Measurements from ENCODE around the gene RGR. TPM values are rescaled to one million over a fixed set of nuclear protein-coding genes. Genes with fewer than 3 reads are reported as not detected.

The RGR gene
- total and polyA plus RNA-seq, 2 experiments from 2014 or later, result not detected

DNA sequence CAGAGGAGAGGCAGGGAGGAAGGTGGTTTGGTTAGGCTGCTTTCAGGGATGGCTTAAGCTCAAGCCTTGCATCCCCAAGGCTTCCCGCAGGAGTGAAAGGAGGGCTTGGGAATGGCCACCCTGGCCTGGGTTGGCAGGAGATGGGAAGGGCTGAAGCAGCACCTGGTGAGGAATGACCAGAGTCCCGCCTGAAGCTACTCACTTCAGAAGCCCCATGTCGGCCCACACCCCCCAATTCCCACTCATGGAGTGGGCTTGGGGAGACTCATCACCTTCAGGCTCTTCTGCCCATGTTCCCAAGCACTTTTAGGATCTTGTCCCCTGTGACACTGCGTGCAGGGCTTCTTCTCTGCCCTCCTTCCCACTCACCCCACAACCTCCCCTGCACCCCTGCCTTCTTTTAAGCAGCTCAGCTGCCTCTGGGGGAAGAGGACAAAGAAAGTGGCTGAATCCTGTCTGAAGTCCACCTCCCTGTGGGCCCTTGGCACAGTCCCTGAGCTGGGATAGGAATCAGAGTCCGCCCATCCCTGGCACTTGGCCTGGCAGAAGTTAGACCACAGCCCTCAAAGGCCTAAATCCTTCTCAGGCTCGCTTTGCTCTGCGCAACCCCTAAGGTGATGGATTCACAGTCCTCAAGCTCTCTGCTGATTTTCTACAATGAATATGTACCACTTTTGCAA lies 16.5 kb downstream of the RGR start (continued):
- TF ChIP-seq EZH2 (IDR thresholded peaks at IDR 0.05; ENCODE audit: low read depth, unreplicated experiment) (no peak), STAT1 (IDR thresholded peaks at IDR 0.05; ENCODE audit: unreplicated experiment) (no peak), NANOG (IDR thresholded peaks at IDR 0.05; ENCODE audit: borderline replicate concordance) (no peak)
- TF ChIP-seq, protein P1, sequence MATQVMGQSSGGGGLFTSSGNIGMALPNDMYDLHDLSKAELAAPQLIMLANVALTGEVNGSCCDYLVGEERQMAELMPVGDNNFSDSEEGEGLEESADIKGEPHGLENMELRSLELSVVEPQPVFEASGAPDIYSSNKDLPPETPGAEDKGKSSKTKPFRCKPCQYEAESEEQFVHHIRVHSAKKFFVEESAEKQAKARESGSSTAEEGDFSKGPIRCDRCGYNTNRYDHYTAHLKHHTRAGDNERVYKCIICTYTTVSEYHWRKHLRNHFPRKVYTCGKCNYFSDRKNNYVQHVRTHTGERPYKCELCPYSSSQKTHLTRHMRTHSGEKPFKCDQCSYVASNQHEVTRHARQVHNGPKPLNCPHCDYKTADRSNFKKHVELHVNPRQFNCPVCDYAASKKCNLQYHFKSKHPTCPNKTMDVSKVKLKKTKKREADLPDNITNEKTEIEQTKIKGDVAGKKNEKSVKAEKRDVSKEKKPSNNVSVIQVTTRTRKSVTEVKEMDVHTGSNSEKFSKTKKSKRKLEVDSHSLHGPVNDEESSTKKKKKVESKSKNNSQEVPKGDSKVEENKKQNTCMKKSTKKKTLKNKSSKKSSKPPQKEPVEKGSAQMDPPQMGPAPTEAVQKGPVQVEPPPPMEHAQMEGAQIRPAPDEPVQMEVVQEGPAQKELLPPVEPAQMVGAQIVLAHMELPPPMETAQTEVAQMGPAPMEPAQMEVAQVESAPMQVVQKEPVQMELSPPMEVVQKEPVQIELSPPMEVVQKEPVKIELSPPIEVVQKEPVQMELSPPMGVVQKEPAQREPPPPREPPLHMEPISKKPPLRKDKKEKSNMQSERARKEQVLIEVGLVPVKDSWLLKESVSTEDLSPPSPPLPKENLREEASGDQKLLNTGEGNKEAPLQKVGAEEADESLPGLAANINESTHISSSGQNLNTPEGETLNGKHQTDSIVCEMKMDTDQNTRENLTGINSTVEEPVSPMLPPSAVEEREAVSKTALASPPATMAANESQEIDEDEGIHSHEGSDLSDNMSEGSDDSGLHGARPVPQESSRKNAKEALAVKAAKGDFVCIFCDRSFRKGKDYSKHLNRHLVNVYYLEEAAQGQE (IDR thresholded peaks at IDR 0.05; ENCODE audit: unreplicated experiment), result no peak

DNA sequence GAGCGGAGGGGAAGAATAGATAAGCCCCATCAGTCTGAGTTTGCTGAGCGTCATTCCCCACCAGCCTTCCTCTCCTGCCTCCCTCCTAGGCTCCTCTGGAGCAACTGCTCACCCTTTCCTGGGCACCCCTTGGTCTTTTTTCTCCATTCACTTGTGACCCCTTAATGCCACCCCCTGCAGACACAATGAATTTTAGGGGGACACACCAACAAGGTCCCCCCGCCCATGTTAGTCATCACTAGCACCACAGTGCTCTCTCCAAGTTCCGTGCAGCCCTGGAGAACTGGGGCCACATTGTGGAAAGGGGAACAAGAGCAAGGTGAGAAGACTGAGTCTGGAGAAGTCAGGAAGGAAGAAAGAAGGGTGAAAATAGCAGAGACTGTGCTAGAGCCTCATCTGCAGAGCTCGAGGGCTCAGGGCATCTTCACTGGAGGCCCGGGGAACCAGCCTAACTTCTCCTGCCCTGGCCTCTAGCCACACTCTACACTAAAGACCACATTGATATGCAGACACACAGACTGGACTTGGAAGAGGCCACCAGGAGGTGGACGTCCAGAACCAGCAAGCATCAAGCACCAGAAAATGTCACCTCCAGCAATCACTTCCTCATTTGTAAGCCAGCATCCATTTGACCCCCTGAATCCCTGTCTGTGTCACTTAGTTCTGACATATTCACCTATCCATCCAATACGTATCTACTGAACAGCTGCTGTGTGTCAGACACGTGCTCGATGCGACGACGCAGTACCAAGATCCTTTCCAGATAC lies 17.5 kb downstream of the RGR start:
- peaks cover 3% of the 10 kb centered on the region for H3K4me1 Mint-ChIP-seq
- H3K4me3 Mint-ChIP-seq, result no peak overlapping the region

More for the DNA sequence above, 17.5 kb downstream of the RGR start:
- Histone ChIP-seq H3K9me2 (ENCODE audit: insufficient read depth) (no peaks in the 10 kb centered on the region), H3K4me3 (no peak overlapping the region), H3K36me3 (ENCODE audit: insufficient read depth) (no peaks in the 10 kb centered on the region), H3K27ac (ENCODE audit: low read depth) (no peak overlapping the region), H3F3A (replicated peaks; ENCODE audit: low read depth) (no peaks in the 10 kb centered on the region), H3K79me2 (replicated peaks; ENCODE audit: insufficient read depth) (no peaks in the 10 kb centered on the region), H3K4me2 (no peak overlapping the region), H2AFZ (no peak overlapping the region), H3K27me3 (ENCODE audit: insufficient read depth) (no peaks in the 10 kb centered on the region), H3K4me1 (ENCODE audit: insufficient read depth) (no peaks in the 10 kb centered on the region; the same call in 1 of the 2 replicates), H4K20me1 (replicated peaks; ENCODE audit: insufficient read depth) (no peaks in the 10 kb centered on the region)
- Mint-ChIP-seq H3K9me3 (no peaks in the 10 kb centered on the region; the same call in 2 of the 3 replicates), H3K27me3 (ENCODE audit: insufficient read depth, low read depth, poor library complexity) (peaks cover 3% of the 10 kb centered on the region), H3K36me3 (ENCODE audit: low read depth) (no peaks in the 10 kb centered on the region), H3K27ac (no peak overlapping the region)
- DNase-seq (ENCODE audit: low spot score) (no peak), ATAC-seq (no peak)
- no peak for TF ChIP-seq EZH2 (IDR thresholded peaks at IDR 0.05; ENCODE audit: low read depth, unreplicated experiment)
- TF ChIP-seq ZNF331 (CRISPR knock-in tag; IDR thresholded peaks at IDR 0.05; ENCODE audit: low read depth), result no peak
- no peak for TF ChIP-seq NANOG (IDR thresholded peaks at IDR 0.05; ENCODE audit: borderline replicate concordance)
- no peak for TF ChIP-seq ZNF114 (CRISPR knock-in tag; IDR thresholded peaks at IDR 0.05)
- TF ChIP-seq, protein P2, sequence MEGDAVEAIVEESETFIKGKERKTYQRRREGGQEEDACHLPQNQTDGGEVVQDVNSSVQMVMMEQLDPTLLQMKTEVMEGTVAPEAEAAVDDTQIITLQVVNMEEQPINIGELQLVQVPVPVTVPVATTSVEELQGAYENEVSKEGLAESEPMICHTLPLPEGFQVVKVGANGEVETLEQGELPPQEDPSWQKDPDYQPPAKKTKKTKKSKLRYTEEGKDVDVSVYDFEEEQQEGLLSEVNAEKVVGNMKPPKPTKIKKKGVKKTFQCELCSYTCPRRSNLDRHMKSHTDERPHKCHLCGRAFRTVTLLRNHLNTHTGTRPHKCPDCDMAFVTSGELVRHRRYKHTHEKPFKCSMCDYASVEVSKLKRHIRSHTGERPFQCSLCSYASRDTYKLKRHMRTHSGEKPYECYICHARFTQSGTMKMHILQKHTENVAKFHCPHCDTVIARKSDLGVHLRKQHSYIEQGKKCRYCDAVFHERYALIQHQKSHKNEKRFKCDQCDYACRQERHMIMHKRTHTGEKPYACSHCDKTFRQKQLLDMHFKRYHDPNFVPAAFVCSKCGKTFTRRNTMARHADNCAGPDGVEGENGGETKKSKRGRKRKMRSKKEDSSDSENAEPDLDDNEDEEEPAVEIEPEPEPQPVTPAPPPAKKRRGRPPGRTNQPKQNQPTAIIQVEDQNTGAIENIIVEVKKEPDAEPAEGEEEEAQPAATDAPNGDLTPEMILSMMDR (conservative IDR thresholded peaks at IDR 0.05; ENCODE audit: low read depth in 2 of 2), result no peak
- TF ChIP-seq, protein P3, sequence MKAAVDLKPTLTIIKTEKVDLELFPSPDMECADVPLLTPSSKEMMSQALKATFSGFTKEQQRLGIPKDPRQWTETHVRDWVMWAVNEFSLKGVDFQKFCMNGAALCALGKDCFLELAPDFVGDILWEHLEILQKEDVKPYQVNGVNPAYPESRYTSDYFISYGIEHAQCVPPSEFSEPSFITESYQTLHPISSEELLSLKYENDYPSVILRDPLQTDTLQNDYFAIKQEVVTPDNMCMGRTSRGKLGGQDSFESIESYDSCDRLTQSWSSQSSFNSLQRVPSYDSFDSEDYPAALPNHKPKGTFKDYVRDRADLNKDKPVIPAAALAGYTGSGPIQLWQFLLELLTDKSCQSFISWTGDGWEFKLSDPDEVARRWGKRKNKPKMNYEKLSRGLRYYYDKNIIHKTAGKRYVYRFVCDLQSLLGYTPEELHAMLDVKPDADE (IDR thresholded peaks at IDR 0.05), result no peak
- TF ChIP-seq, protein P1 (IDR thresholded peaks at IDR 0.05; ENCODE audit: unreplicated experiment), result no peak
- TF ChIP-seq STAT1 (IDR thresholded peaks at IDR 0.05; ENCODE audit: unreplicated experiment), result no peak
- no peak for TF ChIP-seq CREB1 (CRISPR knock-in tag; IDR thresholded peaks at IDR 0.05; ENCODE audit: low read depth)
